A673 (cell line): Measurements from ENCODE around the gene PELI2. TPM values are rescaled to one million over a fixed set of nuclear protein-coding genes. Genes with fewer than 3 reads are reported as not detected.

Source experiments
- BruUV-seq: library from RNA; stranded (reverse); fragments of 400-500 nt; replicated peaks from 2 replicates; lab custom pipeline; 2021; lab: Mats Ljungman, UMichigan
- CTCF ChIA-PET: fragments of 300-600 bp; sonication (Branson Sonifier 250); formaldehyde crosslinking; loops from one replicate; lab custom pipeline; 2022; ENCODE audit warnings: antibody characterized with exemption; lab: Charles Lee
- POLR2A ChIA-PET: fragments of 300-600 bp; sonication (Branson Sonifier 250); formaldehyde crosslinking; loops from one replicate; lab custom pipeline; 2022; ENCODE audit warnings: antibody characterized with exemption; ENCODE audit not compliant: low non-redundant PET; lab: Charles Lee
- DNase-seq: peaks from one replicate; pipeline ENCODE4 v3.0.0-alpha.2; 2015; ENCODE audit warnings: low spot score
- H3K27ac ChIP-seq: fragments of 200-600 bp; sonication (generic); 2 replicates; pipeline ENCODE4 v1.5.1; 2016; ENCODE audit warnings: mixed run types, low read depth, mild to moderate bottlenecking, mixed read lengths, antibody characterized with exemption, low read length; ENCODE audit not compliant: poor library complexity, severe bottlenecking
- H3K27me3 ChIP-seq: fragments of 200-600 bp; sonication (generic); replicated peaks from 2 replicates; pipeline ENCODE4 v1.6.1; 2017; ENCODE audit warnings: mixed run types, low read depth, mild to moderate bottlenecking, mixed read lengths, antibody characterized with exemption, low read length; ENCODE audit not compliant: insufficient read depth, poor library complexity
- H3K36me3 ChIP-seq: fragments of 200-600 bp; sonication (generic); 2 replicates; pipeline ENCODE4 v1.6.1; 2016; ENCODE audit warnings: mixed run types, mild to moderate bottlenecking, mixed read lengths, antibody characterized with exemption, low read length; ENCODE audit not compliant: insufficient read depth, poor library complexity, severe bottlenecking
- H3K4me1 ChIP-seq: fragments of 200-600 bp; sonication (generic); 2 replicates; pipeline ENCODE4 v1.6.1; 2017; ENCODE audit warnings: mixed run types, mild to moderate bottlenecking, mixed read lengths, antibody characterized with exemption, low read length; ENCODE audit not compliant: insufficient read depth, poor library complexity, severe bottlenecking
- H3K4me3 ChIP-seq: fragments of 200-600 bp; sonication (generic); 2 replicates; pipeline ENCODE4 v1.5.1; 2016; ENCODE audit warnings: low read depth, mixed run types, mild to moderate bottlenecking, mixed read lengths, low read length; ENCODE audit not compliant: poor library complexity, severe bottlenecking
- H3K9me3 ChIP-seq: fragments of 200-600 bp; sonication (generic); 2 replicates; pipeline ENCODE4 v1.6.1; 2016; ENCODE audit warnings: mixed run types, low read depth, mild to moderate bottlenecking, mixed read lengths, antibody characterized with exemption, low read length; ENCODE audit not compliant: poor library complexity, severe bottlenecking
- EZH2 ChIP-seq: fragments of 200-600 bp; sonication (generic); IDR thresholded peaks from 2 replicates; pipeline ENCODE4 v1.6.1; 2017; ENCODE audit warnings: borderline replicate concordance, low read depth, mild to moderate bottlenecking, mixed read lengths, antibody characterized with exemption, low read length; ENCODE audit not compliant: poor library complexity, severe bottlenecking
- intact Hi-C: fragments of 100-400 bp; cut with micrococcal nuclease; formaldehyde crosslinking; loops from one replicate; pipeline ENCODE4 v1.10.0; 2022; ENCODE audit not compliant: unreplicated experiment
- total RNA-seq: library from RNA; stranded (reverse); gene quantifications from 2 replicates; pipeline ENCODE4 v1.2.3, GENCODE V29; 2021
- TF ChIP-seq, protein P1 (sequence below): fragments of 300-800, 200-600 bp; sonication (generic); conservative IDR thresholded peaks from 2 replicates; pipeline ENCODE4 v1.5.1; 2017; ENCODE audit warnings: low read depth, mild to moderate bottlenecking, antibody characterized with exemption, low read length, moderate library complexity, mixed read lengths

PELI2 gene
- total RNA-seq, 1 experiment from 2014 or later = 5.5 TPM

DNA sequence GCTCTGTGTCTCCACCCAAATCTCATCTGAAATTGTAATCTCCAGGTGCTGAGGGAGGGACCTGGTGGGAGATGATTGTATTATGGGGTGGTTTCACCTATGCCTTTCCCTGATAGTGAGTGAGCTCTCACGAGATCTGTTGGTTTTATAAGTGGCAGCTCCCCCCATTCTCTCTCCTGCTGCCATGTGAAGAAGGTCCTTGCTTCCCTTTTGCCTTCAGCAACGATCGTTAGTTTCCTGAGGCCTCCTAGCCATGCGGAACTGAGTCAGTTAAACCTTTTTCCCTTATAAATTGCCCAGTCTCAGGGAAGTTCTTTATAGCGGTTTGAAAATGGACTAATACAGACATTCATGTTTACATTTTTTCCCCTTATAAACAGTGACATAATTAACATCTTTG is 36.1 kb downstream of the PELI2 start:
- no peak for TF ChIP-seq EZH2
- TF ChIP-seq, protein P1, sequence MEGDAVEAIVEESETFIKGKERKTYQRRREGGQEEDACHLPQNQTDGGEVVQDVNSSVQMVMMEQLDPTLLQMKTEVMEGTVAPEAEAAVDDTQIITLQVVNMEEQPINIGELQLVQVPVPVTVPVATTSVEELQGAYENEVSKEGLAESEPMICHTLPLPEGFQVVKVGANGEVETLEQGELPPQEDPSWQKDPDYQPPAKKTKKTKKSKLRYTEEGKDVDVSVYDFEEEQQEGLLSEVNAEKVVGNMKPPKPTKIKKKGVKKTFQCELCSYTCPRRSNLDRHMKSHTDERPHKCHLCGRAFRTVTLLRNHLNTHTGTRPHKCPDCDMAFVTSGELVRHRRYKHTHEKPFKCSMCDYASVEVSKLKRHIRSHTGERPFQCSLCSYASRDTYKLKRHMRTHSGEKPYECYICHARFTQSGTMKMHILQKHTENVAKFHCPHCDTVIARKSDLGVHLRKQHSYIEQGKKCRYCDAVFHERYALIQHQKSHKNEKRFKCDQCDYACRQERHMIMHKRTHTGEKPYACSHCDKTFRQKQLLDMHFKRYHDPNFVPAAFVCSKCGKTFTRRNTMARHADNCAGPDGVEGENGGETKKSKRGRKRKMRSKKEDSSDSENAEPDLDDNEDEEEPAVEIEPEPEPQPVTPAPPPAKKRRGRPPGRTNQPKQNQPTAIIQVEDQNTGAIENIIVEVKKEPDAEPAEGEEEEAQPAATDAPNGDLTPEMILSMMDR = no peak
- POLR2A ChIA-PET = no interaction called here

DNA sequence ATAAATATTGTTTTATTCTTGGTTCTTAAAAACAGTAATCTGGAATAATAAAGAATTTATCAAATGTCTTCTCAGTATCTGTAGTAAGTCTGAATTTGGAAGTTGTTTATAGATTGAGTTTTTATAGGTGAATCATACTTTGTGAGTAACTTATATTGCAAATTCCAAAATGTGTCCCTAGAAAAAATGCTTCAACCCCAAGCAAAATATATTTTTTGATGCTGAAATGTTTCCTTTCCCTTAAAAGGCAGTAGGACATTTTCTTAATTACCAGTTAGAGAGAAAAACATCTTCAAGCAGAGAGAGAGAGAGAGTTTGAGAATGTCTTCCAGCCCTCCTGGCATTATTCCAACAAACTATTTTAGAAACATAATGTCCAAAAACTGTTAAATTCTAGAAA is 37.9 kb downstream of the PELI2 start:
- intact Hi-C loops = no loop called here
- no peak for DNase-seq
- no TSS peak for BruUV-seq
- Histone ChIP-seq H3K9me3 (no peaks in the 10 kb centered on the region), H3K27ac (no peak overlapping the region), H3K36me3 (no peaks in the 10 kb centered on the region), H3K27me3 (no peaks in the 10 kb centered on the region), H3K4me1 (peaks cover 3% of the 10 kb centered on the region), H3K4me3 (no peak overlapping the region)
- no peak for TF ChIP-seq EZH2
- TF ChIP-seq, protein P1 = no peak
- ChIA-PET POLR2A (no interaction called here), CTCF (no interaction called here)

More for the DNA sequence above, 36.1 kb downstream of the PELI2 start:
- no peaks in the 10 kb centered on the region for H3K9me3 ChIP-seq
- CTCF ChIA-PET = no interaction called here
- DNase-seq = no peak
- BruUV-seq = no TSS peak
- H3K4me1 ChIP-seq = no peaks in the 10 kb centered on the region
- H3K27me3 ChIP-seq = no peaks in the 10 kb centered on the region
- no peak overlapping the region for H3K27ac ChIP-seq
- intact Hi-C loops = no loop called here
- H3K4me3 ChIP-seq = no peak overlapping the region
- no peaks in the 10 kb centered on the region for H3K36me3 ChIP-seq

DNA sequence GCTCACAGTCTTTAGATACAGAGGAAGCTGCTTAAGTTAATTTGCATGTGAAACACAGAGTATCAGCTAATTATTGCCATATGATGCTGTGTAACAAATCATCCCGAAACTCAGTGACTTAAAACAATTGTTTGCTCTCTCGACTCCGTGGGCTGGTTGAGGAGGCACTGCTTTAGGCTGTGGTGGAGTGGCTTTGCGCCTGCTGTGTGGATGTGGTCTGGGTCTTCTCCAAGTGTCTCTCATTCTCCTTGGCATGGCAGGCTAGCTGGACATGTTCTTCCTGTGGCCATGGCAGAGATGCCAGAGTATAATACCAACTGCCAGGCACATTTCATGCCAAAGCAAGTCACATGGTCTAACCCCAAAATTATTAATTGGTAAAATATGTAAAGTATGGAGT is 40.9 kb downstream of the PELI2 start:
- Histone ChIP-seq H3K4me1 (peaks cover 3% of the 10 kb centered on the region), H3K4me3 (no peak overlapping the region), H3K27ac (no peak overlapping the region), H3K36me3 (no peaks in the 10 kb centered on the region), H3K27me3 (no peaks in the 10 kb centered on the region), H3K9me3 (no peaks in the 10 kb centered on the region)
- ChIA-PET POLR2A (no interaction called here), CTCF (no interaction called here)
- intact Hi-C loops = no loop called here
- DNase-seq = no peak
- no peak for TF ChIP-seq EZH2
- TF ChIP-seq, protein P1 = no peak
- no TSS peak for BruUV-seq
